Measurements from ENCODE around the gene VDAC1.

GRCh38 chr5:133952729-133953567, 51.8 kb downstream of the VDAC1 start:
- no peak for TF ChIP-seq CTCF (IDR thresholded peaks at IDR 0.05; ENCODE audit: low read depth, low read length, poor library complexity, severe bottlenecking)
- TF ChIP-seq EZH2phosphoT487 (IDR thresholded peaks at IDR 0.05; ENCODE audit: borderline replicate concordance, low read length): no peak
